H1 (cell line): Measurements from ENCODE around the gene PALM. TPM values are rescaled to one million over a fixed set of nuclear protein-coding genes. Genes with fewer than 3 reads are reported as not detected.

Source experiments
- BACH1 ChIP-seq: IDR thresholded peaks from 2 replicates; pipeline ENCODE4 v1.6.1; 2012; ENCODE audit warnings: low read length, improper control_type of control experiment
- BRCA1 ChIP-seq: IDR thresholded peaks from 2 replicates; pipeline ENCODE4 v1.6.1; 2012; ENCODE audit warnings: low read depth, low read length, improper control_type of control experiment
- CBX5 ChIP-seq: fragments of 300-800, 300-1000 bp; sonication (generic); IDR thresholded peaks from 2 replicates; pipeline ENCODE4 v1.7.1; 2016; ENCODE audit warnings: antibody characterized with exemption, low read length, low read depth
- CHD7 ChIP-seq: fragments of 300-600 bp; sonication (generic); IDR thresholded peaks from 2 replicates; pipeline ENCODE4 v1.7.1; 2012; ENCODE audit warnings: low read length, moderate library complexity, mild to moderate bottlenecking, inconsistent platforms; ENCODE audit not compliant: insufficient replicate concordance
- E2F6 ChIP-seq: IDR thresholded peaks from 2 replicates; pipeline ENCODE4 v1.6.1; 2012; ENCODE audit warnings: inconsistent platforms
- KDM5A ChIP-seq: fragments of 200-600 bp; IDR thresholded peaks from 2 replicates; pipeline ENCODE4 v1.7.1; 2012; ENCODE audit warnings: mild to moderate bottlenecking, low read length, inconsistent platforms, mixed read lengths
- NANOG ChIP-seq: IDR thresholded peaks from 2 replicates; pipeline ENCODE4 v1.6.1; 2011; ENCODE audit warnings: low read length, low read depth, mild to moderate bottlenecking, inconsistent platforms; ENCODE audit not compliant: insufficient read depth, poor library complexity, severe bottlenecking
- RAD21 ChIP-seq, 2 experiments: IDR thresholded peaks in 1 of 2; conservative IDR thresholded peaks in 1 of 2; 2 replicates each; pipeline ENCODE4 v1.6.1; 2011; ENCODE audit warnings: low read depth in 2 of 2, low read length in 2 of 2, improper control_type of control experiment in 1 of 2, inconsistent platforms in 1 of 2, mild to moderate bottlenecking in 1 of 2, moderate library complexity in 1 of 2
- SIX5 ChIP-seq: IDR thresholded peaks from 2 replicates; pipeline ENCODE4 v1.6.1; 2011; ENCODE audit warnings: mild to moderate bottlenecking, low read depth, low read length
- TBP ChIP-seq: IDR thresholded peaks from 2 replicates; pipeline ENCODE4 v1.6.1; 2011; ENCODE audit warnings: low read depth, low read length, improper control_type of control experiment
- TCF12 ChIP-seq: IDR thresholded peaks from 2 replicates; pipeline ENCODE4 v1.6.1; 2011; ENCODE audit warnings: low read depth, mild to moderate bottlenecking, low read length
- polyA plus RNA-seq, 7 experiments: library from polyadenylated mRNA; depleted of rRNA in 3 of 7; stranded (reverse) in 5 of 7; unstranded in 2 of 7; fragments of >200 nt in 5 of 7; fragments of 200-250 nt in 2 of 7; gene quantifications; 1 replicate in 5 of 7; 2 replicates in 1 of 7; 4 replicates in 1 of 7; pipeline versions ENCODE4 v1.2.1 to v1.2.3, GENCODE V29; 2011 to 2013; ENCODE audit warnings: missing spikeins in 2 of 7, mixed read lengths in 2 of 7
- total RNA-seq: library from RNA; stranded (reverse); fragmentation: NEBNext Ultra II Directional; extraction: Animal tissue kit (Norgen Biotek cat#: 25700); gene quantifications from 2 replicates; pipeline ENCODE4 v1.2.1, GENCODE V29; 2021

PALM gene
- total and polyA plus RNA-seq, 2 of the 8 experiments (the other 6 are each of a cell fraction or from before 2014, with no cell fraction given), result 5.7 to 16.5 TPM

GRCh38 chr19:690203-690602, 18.5 kb upstream of the PALM start (continued):
- TF ChIP-seq CHD7, result no peak
- TF ChIP-seq BACH1, result no peak
- no peak for TF ChIP-seq CBX5
- no peak for TF ChIP-seq BRCA1
- no peak for TF ChIP-seq RAD21 (IDR thresholded peaks at IDR 0.05 in 1 of 2, conservative IDR thresholded peaks at IDR 0.05 in 1 of 2; ENCODE audit: low read depth in 2 of 2, low read length in 2 of 2)
- TF ChIP-seq TCF12, result no peak
- TF ChIP-seq SIX5, result no peak
- TF ChIP-seq TBP, result no peak
- no peak for TF ChIP-seq E2F6
- no peak for TF ChIP-seq NANOG
- TF ChIP-seq KDM5A, result no peak
